ENCODE data around the gene CFAP126. TPM values are rescaled to one million over a fixed set of nuclear protein-coding genes. Genes with fewer than 3 reads are reported as not detected.
"Not testable (repeated sequence)": the region's sequence is repeated elsewhere in the genome, so short reads cannot be mapped to it uniquely, and the experiment has no call there.

CFAP126 gene
- total RNA-seq: not detected
- long read RNA-seq: 0 reads

GRCh38 chr1:161367684-161368400, at the start of gene CFAP126:
TSS of gene CFAP126 (minus strand) at chr1:161367876. CDS start at chr1:161367868, 8 bp downstream.
- peak; percentile 52 for DNase-seq
- intact Hi-C loops (cut with micrococcal nuclease): no loop called here
- ATAC-seq: peak; percentile 94

GRCh38 chr1:161413050-161413449, 45.4 kb upstream of the CFAP126 start:
- DNase-seq; intact Hi-C loops (cut with micrococcal nuclease); ATAC-seq: not testable (repeated sequence)

GRCh38 chr1:161410636-161410970, 42.9 kb upstream of the CFAP126 start:
- intact Hi-C loops (cut with micrococcal nuclease); ATAC-seq; DNase-seq: not testable (repeated sequence)

- DNase-seq; intact Hi-C loops (cut with micrococcal nuclease); ATAC-seq: not testable (repeated sequence)
Observed at GRCh38 chr1:161409848-161410635, 42.4 kb upstream of the CFAP126 start.

- no peak for ATAC-seq
- DNase-seq: no peak
- intact Hi-C loops (cut with micrococcal nuclease): no loop called here
Observed at GRCh38 chr1:161408429-161409052, 40.9 kb upstream of the CFAP126 start.

GRCh38 chr1:161407451-161407985, 39.8 kb upstream of the CFAP126 start:
- ATAC-seq (no peak), DNase-seq (no peak)
- intact Hi-C loops (cut with micrococcal nuclease): no loop called here

- DNase-seq; ATAC-seq; intact Hi-C loops (cut with micrococcal nuclease): not testable (repeated sequence)
Observed at GRCh38 chr1:161406551-161406950, 38.9 kb upstream of the CFAP126 start.

GRCh38 chr1:161404051-161404597, 36.4 kb upstream of the CFAP126 start:
- ATAC-seq: no peak
- intact Hi-C loops (cut with micrococcal nuclease): no loop called here

GRCh38 chr1:161402446-161402845, 34.8 kb upstream of the CFAP126 start:
- no peak for ATAC-seq
- DNase-seq: no peak
- intact Hi-C loops (cut with micrococcal nuclease): no loop called here

More at GRCh38 chr1:161404051-161404597, 36.4 kb upstream of the CFAP126 start:
- DNase-seq: no peak

GRCh38 chr1:161399257-161399998, 31.8 kb upstream of the CFAP126 start:
- peak; percentile 92 for DNase-seq
- intact Hi-C loops (cut with micrococcal nuclease): no loop called here
- peak; percentile 89 for ATAC-seq

GRCh38 chr1:161398900-161399256, 31.2 kb upstream of the CFAP126 start:
- ATAC-seq (peak; percentile 25), DNase-seq (no peak)
- intact Hi-C loops (cut with micrococcal nuclease): no loop called here

- DNase-seq; intact Hi-C loops (cut with micrococcal nuclease); ATAC-seq: not testable (repeated sequence)
Observed at GRCh38 chr1:161397038-161397437, 29.4 kb upstream of the CFAP126 start.

- DNase-seq: no peak
- intact Hi-C loops (cut with micrococcal nuclease): no loop called here
- no peak for ATAC-seq
Observed at GRCh38 chr1:161393151-161393550, 25.5 kb upstream of the CFAP126 start.

- intact Hi-C loops (cut with micrococcal nuclease): no loop called here
- ATAC-seq (no peak), DNase-seq (no peak)
Observed at GRCh38 chr1:161391611-161392010, 23.9 kb upstream of the CFAP126 start.

GRCh38 chr1:161391136-161391535, 23.5 kb upstream of the CFAP126 start:
- intact Hi-C loops (cut with micrococcal nuclease); ATAC-seq: not testable (repeated sequence)

GRCh38 chr1:161390559-161390858, 22.8 kb upstream of the CFAP126 start:
- ATAC-seq (no peak), DNase-seq (no peak)
- intact Hi-C loops (cut with micrococcal nuclease): no loop called here

More at GRCh38 chr1:161391136-161391535, 23.5 kb upstream of the CFAP126 start:
- not testable (repeated sequence) for DNase-seq

- intact Hi-C loops (cut with micrococcal nuclease): loop anchor here (10.0 kb wide), 1 partner anchor 165 kb away; the partner anchor contains the start of genes APOA2 and TOMM40L
- peak; percentile 95 for ATAC-seq
- DNase-seq: peak; percentile 98
Observed at GRCh38 chr1:161389691-161390558, 22.2 kb upstream of the CFAP126 start.

GRCh38 chr1:161389158-161389557, 21.5 kb upstream of the CFAP126 start:
- intact Hi-C loops (cut with micrococcal nuclease): loop anchor here (10.0 kb wide), 1 partner anchor 164 kb away; the partner anchor contains the start of genes APOA2 and TOMM40L
- not testable (repeated sequence) for ATAC-seq, DNase-seq
